ENCODE data around the gene MYEOV.

The MYEOV gene

DNA sequence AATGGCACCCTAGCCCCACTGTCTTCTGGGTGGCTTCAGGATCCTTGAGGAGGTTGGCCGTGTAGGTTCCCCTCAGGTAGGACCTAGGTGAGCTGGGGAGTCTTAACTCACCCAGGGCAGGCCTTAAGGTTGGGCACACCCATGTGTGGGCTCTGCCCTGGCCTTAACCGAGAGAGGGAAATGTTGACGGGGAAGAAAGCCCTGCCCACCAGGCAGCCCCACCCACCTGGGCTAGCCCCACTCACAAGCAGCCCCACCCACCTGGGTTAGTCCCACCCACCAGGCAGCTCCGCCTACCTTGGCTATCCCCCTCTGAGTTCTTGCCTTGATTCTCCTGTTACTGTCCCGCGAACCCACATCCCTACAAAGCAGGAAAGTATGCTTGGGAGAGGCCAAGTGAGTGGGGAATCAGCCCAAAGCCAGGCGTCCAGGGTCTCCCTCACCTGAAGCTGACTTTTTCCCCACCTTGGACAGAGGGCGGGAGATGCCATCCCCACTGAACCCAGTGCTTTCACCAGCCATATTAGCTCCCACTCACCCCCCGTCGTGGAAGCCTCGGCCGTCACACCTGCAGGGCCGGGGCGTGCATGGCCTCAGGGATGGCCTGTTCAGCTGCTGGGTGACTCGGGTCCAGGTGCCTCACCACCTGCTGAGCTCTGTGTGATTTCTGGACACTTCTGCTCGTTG is at the start of gene MYEOV:
TSS of gene MYEOV (plus strand) at position 337 of the 687 bp plus-strand sequence. CDS start 1,200 bp downstream, outside the sequence.
- DNase-seq, result no peak

DNA sequence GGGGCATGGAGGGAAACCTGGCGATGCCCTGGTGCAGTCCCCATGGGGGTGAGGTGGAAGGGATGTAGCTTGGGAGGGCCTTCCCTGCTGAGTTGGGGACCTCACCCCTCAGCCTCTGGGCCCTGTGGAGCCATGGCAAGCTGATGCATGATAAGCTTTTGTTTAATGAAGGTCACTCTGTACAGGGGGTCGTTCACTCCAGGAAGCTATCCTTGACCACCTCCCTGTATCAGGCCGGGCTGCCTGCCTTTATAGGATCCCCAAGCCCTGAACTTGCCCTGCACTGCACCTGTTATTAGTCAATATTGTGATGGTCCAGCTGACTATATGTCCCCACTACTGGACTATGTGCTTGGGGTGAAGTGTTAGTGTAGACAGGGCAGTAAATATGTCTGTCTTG is 49.7 kb upstream of the MYEOV start:
- DNase-seq, result no peak

DNA sequence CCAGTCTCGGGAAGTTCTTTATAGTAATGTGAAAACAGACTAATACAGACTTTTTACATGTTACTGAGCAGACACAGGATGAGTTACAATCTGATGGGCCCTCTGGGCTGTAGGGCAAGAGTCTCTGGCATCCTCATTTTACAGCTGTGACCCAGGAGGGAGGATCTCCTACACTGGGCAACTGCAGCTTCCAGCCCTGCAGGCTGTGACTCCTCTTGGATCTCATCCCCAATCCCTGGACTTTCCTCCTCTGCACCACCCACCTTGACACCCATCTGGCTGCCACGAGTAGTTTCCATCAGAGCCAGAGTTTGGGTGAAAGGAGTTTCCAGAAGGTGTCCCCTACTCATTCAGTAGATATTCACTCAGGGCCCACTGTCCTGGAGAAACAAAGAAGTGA is 48.9 kb upstream of the MYEOV start:
- no peak for DNase-seq

DNA sequence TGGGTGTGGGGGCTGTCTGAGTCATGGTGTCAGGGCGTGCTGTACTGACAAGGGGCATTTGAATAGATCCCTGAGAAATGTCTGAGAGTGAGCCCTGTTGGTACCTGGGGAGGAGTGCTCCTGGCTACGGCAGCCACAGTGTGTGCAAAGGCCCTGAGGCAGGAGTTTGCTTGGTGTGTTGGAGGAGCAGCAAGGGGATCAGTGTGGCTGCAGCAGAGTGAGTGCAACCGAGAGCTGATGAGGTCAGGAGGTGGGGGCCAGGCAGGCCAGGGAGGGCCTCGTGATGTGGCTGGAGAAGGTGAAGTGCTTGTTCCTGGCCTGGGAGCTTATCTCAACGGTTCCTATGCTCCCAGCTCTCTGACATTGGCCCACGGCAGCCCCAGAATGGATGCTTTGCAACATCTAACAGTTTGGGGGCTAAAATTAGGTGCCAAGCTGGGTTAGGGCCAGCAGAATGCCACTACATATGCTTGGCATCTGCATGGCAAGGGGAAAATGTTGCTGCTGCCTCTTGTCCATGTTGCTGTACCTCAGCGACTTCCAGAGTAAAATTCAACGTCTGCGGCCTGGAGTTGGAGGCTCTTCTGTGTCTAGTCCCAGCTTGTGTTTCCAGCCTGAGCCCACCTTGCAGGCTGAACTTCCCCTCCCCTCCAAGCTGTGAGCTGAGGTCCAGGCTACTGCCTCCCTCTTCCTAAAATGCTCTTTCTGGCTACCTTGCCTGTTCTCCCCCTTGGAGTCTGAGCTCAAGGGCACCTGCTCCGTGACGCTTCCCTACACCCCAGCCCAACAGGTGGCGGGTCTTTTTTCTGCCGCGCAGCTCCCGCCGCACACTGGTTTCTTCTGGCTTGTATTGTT is 48.2 kb upstream of the MYEOV start:
- DNase-seq, result no peak

DNA sequence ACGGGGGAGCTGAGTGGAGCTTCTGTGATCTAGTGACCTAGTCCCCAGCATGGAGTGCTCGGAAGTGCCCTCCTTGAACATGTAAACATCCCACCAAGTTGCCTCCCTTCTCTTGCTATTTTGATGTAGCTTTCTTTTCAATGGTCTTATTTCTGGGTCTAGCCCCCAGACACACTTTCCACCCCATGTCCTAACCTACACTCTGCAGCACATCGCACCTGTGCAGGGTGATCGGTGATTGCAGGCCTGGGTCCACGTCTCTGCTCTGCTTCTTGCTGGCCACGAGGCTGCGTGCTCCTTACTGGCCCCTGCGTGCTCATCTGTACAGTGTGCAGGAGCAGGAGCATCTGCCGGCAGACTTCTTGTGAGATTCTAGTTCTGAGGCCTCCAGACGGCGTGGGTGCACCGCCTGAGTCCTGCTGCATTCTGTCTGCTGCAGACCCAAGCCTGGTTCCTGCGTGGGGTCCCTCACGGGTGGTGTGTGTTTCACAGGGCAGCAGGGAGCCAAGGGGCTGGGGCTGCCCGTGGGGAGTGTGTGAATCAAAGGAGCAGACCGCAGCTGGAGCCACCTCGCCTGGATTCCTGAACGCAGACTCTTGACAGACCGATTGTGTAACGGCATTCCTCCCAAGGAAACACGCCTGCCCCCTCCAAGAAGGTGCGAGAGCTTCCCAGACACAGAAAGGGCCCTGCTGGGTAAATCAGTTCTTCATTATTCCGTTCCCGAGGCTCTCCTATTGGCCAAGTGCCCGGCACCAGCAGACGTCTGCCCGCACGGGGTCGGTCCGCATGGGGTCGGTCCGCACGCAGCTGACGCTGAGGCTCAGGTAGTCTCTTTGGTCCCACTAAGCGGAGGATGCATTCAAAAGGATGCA is 44.4 kb upstream of the MYEOV start:
- DNase-seq, result no peak

DNA sequence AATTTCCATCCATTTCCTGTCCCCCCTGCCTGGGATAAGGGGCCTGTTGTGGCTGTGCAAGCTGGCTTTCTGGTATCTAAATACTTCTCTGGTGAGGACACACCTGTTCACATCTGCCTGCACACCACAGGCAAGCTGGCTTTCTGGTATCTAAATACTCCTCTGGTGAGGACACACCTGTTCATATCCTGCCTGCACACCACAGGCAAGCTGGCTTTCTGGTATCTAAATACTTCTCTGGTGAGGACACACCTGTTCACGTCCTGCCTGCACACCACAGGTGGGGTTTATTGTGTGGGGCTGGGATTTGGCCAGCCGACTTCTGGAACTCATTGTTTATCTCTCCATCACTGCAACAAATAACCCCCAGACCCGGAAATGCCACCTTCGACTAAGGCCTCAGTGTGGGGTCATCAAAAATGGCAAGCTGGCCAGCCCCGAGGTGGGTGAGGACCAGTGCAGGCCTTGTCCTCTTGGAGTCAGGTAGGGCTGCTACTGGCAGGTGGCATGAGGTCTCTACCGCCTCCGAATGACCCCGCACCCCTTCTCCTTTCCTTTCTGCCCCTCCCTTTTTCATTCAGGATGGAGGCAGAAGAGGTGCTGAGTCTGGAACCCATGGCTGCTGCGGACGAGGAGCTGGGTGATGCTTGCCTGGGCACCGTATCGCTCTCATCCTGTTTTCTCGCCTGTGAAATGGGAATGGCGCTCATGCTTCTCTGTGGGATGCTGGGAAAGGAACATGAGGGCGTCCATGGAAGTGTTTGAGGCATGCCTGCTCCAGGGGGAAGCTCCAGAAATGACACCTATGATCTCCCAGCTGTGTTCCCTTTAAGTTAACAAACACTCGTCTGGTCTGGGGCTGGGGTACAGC is 43.5 kb upstream of the MYEOV start:
- DNase-seq, result peak in 1 of 3 experiments; percentile 9

DNA sequence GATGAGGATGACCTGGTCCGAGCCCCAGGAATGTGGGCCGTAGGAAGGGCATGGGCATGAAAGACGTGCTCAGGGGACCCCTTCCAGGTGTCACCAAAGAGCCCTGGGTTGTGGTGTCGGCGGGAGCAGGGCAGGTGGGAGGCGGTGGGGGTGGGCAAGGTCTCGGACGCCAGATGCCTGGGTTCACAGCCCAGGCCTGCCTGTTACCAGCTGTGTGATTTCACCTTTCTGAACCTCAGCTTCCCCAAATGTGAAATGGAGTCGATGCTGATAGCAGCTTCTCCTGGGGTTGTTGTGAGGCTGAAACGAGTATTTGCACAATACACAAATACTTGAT is 42.9 kb upstream of the MYEOV start:
- no peak for DNase-seq

DNA sequence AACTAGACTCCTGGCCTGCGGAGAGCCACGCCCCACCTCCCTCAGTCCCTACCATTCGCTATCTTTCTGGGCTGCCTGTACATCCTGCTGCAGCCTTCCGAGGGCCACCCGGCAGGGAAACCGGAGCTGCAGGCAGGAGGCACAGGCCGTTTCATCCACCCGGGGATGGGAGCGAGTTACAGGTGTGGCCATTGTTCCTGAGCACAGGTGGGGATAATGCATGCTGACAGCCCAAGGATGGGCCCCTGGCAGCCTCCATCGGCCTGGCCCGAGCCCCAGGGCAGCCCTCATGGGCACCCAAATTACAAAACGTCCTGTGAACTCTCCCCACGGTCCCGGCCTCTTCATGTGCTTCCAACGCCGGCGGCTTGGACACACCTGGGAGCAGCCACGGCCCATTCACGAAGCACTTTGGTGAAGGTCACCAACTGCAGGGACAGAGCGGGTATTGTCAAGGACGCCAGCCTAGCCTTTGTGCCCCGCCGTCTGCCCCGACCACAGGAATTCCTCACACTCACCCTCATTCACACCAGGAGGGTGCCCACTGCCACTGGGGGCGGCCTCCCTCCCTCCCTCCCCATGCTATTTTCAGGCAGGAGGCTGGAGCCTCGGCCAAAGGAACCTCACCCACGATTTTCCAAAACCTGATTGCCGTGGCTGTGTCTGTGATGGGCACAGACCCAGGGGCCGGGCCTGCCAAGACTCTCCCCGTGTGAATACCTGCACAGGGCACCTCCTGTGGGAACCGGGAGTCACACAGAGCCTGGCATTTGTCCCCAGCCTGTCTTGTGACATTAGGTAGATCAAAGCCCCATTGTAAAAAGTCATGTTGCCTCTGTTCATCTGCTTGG is 42.1 kb upstream of the MYEOV start:
- no peak for DNase-seq

DNA sequence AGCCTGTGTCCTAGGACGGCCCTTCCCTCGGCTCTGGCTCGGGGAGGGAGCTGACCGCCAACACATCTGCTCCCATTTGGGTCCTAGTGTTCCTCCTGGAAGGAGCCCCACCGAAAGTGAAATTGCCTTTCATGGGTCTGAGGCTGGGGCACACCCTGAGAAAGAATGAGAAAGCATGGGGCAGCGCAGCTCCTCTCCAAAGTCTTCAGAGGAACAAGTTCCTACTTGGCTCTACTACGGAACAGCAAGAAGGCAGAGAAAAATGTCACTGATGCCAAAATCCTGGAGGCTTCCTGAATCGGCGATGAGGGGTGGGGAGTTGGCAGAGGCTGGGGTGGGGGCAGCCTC is 41.5 kb upstream of the MYEOV start:
- DNase-seq, result no peak

DNA sequence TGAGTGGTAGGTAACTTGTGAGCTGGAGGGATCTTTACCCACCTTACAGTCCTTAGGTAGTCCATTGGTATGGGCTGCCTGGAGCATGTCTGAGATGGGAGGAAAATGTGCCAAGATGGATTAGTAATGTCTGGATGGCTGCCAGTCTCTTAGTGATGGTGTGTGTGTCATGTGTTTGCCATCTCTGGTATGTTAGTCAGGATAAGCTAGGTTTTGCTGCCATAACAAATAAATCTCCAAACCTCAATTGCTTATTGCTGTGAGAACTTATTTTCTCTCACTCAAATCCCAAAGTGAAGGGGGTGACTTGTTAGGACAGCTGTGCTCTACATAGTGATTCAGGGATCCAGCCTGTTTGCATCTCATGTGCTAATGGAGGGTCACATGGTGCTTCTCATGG is 40.9 kb upstream of the MYEOV start:
- DNase-seq, result no peak

DNA sequence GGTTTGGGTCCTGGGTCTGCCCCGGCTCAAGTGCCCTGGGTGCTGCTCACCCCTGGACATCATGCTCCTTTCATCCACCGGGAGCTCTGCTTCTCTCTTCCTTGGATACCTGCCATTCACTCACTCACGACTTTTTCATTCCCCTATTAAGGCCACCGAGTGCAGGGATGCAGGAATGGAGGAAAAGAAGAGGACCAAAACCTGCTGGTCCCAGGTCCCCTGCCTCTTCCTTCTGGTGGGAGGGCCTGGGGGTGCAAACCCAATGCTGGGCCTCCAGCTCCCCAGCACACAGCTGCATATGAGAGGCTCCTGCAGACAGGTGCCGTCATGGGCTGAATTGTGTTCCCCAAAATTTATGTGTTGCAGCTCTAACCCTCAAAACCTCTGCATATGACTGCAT is 36.8 kb upstream of the MYEOV start:
- no peak for DNase-seq

DNA sequence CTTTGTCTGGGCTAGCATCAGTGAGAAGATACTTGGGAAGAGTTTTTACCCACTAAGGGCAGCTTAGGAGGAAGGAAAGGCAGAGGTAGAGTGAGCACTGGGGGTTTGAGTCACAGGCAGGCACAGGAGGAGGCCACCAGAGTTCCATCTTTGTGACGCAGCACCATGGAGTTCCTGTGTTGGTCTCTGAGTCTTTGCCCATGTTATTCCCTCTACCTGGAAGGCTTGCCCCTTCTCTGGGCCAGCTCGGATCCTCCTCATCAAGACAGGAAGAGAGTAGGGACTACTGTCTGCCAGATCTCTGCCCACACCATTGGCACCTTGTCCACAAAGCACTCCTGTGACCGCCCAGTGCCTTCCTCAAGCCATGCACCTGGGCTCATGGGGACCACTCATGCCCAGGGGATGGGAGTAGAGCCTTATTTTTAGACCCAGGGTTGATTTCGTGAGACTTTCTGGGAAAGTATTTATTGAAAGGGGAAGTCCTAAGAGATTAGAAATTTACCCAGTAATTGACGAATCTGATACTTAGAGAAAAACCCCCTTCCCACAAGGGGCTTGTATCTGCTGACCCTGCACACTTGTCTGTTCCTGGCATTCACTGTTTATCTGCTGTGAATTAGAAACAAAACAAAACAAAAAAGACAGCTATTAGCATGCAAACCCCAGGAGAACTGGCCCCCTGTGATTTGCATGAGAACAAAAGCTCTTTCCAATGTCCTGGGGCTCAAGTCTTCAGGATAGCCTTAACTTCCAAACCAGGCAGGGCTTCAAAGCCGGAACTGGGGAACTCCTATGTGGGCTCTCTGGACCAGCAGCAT is 35.9 kb upstream of the MYEOV start:
- DNase-seq, result no peak

DNA sequence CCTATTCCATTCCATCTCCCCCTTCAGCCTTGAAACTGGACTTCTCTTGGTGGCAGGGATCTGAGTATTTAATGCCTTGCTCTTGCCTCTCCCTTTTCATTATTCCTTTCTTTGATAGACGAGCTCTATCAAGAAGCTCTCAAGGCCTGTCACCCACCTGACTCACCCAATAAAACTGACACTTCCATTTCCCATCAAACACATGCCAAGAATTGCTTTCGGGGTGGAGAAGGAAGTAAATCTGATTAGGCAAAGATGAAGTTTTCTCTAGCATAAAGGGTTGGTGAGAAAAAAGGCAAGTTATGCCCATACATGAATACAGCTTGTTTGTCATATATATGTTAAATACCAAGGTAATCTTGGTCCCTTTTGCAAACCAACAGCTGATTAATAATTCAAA is 34.9 kb upstream of the MYEOV start:
- no peak for DNase-seq

DNA sequence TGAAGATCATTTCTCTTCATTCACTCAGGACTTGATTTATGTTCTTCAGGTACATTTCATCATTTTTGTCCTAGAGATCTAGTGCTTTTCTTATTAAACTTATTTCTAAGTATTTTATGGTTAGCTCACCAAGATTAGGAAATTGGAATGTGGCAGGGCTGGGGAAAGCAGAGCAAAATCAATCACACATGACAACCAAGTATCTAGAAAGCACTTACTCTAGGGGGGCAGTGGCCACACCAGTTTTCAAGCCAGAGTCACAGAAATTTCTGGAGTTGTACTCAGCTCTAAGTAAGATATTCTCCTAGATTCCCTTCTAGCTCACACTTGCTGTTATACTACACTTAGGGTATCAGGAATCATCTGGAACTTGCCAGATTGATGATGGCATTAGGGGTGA is 33.3 kb upstream of the MYEOV start:
- no peak for DNase-seq

DNA sequence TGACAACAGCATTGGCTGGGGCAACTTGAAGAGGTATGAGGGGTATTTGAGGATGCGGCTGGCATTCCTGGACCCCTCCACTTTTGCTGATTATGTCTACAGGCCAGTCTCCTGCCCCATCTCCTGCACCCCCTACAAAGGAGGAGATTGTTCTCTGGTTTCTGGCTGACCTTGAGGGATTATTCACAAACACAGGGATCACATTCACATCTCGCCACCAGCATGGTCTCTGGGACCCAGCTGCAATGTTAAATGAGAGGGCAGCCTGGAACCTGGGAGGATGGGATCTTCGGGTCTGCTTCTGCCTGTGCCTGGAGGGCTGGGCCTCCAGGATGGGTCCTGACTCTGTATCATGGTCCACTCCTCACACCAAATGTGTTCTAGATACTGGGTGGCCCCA is 32.8 kb upstream of the MYEOV start:
- no peak for DNase-seq

DNA sequence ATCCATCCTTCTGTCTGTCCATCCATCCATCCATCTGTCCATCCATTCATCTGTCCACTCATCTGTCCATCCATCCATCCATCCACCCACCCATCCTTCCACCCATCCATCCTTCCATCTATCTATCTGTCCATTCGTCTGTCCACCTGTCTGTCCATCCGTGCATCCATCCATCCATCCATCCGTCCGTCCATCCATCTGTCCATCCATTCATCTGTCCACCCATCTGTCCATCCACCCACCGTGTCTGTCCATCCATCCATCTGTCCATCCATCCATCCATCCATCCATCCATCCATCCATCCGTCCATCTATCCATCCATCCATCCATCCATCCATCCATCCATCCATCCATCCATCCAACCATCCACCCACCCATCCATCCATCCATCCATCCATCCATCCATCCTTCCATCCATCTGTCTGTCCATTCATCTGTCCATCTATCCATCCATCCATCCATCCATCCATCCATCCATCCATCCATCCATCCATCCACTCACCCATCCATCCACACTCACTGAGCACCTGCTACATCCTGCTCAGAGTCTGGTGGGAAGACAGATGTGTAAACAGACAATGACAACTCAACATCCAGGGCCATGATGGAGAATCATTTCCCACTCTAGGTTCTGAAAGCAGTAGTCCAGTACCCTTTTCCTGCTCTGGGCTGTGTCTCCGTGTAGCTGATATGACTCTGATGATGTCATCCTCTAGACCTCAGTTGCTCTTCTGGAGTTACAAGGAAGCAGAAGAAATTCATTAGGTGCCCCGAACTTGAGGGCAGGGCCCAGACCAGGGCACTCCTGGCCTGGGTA is 30.8 kb upstream of the MYEOV start:
- DNase-seq, result no peak

DNA sequence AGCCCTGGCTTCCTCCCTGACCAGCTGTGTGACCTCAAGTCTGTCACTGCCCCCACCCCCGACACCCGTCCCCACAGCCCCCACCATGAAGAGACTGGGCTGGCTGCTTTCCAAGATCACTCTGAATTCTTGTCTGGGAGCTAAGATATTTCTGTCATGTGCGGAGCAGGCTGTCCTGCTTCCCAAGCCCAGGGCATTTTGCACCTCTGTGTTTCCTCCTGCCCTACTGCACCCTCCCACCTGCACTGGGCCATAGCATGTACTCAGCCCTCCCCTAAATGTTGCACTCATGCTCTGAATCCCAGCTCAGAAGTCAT is 30.3 kb upstream of the MYEOV start:
- no peak for DNase-seq

DNA sequence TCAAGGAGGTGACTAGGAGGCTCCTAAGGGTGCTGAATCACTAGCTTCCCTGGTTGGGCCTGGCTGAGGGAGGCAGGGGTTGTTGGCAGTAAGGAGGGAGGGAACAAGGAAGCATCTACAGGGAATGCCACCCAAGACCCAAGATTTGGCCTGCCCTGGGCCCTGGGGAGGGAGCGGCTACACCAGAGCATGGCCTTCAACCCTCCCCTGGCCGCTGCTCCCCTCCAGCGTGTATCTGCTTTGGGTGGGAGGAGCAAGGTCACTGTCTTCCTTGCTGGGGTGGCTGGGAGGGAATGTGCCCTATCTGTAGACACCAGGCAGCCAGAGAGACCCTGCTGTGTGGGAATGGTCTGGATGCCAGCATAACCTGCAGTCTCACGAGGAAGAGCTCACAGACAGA is 29.5 kb upstream of the MYEOV start:
- no peak for DNase-seq

DNA sequence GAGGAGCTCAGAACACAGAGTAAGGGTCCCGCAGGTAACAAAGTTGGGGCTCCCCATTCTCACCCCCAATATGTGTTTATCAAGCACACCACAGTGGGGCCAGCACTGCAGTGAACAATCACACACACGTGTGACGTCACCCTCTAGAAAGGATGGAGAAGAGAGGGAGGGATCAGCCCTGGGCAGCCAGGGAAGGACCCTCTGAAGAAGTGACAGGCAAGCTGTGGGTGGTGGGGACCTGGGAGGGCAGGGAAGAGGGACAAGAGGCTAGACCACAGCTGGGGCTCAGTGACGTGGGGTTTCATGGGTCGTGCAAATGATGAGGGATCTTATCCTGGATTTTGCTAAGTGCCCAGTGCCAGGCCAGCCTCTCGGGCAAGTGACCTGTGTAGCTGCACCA is 28.7 kb upstream of the MYEOV start:
- no peak for DNase-seq

DNA sequence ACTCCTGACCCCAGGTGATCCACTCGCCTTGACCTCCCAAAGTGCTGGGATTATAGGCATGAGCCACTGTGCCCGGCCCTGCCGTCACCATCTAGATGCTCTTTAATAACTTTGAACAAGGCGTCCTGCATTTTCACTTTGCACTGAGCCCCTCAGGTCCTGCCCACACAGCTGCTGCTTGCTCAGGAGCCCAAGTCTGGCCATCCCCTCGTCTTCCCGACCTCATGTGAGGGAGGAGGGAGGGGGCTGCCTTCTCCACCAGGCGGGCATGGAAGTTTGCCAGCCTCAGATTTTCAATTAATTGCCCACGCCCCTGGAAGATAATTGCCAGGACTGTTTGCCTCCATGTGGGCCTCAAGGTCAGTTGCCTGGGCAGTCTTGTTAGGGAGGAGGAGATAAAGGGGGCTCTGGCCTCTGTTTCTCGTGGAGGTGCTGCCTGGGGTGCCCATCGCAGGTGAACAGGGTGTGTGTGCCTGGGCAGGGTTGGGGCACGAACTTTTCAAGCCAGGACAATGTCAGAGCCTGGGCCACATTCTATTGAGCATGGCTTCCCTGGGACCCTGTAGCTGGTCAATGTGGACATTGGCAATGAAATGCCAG is 27.9 kb upstream of the MYEOV start:
- DNase-seq, result peak in 1 of 3 experiments; percentile 3

All from NCI-H1417 (cell line).